CD4-positive, alpha-beta T cell treated with Interleukin-1 beta for 1 hour (primary cell): ENCODE results near the gene RHEBL1.

ENCODE experiments used
- DNase-seq, 2 donors: peaks; one replicate each; pipeline ENCODE4 v3.0.0-alpha.2; 2020 to 2022

Gene RHEBL1, protein sequence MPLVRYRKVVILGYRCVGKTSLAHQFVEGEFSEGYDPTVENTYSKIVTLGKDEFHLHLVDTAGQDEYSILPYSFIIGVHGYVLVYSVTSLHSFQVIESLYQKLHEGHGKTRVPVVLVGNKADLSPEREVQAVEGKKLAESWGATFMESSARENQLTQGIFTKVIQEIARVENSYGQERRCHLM

DNA sequence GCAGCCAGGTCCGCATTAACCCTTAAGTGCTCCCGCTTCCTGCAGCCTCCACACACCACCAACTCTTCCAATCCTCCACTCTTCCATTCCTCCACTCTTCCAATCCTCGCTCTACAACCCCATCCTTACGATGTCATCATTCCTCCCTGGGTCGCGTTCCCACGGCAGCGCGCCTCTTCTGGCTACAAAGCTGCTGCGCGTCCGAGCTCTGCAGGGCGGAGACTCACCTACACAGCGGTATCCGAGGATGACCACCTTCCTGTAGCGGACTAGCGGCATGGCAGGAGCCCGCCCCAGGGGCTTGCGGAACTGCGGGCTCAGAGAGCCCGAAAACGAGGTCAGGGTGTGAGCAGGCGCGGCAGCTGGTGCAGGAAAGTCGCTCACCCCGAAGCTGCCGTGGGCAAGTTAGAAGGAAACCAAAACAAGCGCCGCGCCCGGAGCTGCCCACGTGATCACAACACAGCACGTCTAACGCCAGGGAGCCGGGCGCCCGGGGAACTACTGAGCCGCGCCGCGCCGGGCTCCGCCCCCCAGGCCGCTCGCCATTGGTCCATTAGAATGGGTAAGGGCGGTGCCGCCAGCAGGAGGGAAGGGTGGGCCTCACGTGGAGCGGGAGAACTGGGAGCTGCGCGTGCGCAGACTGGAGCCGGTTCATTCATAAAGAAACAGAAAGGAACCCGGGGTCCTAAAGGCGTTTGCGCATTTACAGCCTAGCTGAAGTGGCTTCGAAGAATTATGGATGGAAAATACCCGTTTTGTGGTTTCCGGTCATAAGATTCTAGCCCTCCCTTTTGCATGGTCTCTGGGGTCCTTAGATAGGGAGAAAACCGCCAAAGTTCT is at the start of gene RHEBL1:
RHEBL1 (minus strand) TSS at position 473 of the 840 bp plus-strand sequence; CDS start at position 279, 194 bp downstream.
- DNase-seq = peak; percentile 99

DNA sequence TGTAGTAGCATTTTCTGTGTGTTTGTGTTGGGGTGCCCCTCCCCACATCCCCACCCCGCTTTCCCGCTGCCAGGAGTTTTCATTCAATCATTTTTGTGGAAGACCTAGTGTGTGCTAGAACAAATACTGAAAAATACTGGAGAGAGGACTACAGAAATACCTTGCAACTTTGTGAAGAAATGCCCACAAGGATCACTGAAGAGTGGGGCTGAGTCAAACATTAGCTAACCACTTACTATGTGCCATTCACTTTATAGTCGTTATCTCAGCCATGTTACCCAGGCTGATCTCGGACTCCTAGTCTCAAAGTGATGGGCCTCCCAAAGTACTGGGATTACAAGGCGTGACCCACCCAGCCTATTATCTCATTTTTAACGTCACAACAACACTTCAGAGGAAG is 41.4 kb upstream of the RHEBL1 start:
- DNase-seq = no peak

DNA sequence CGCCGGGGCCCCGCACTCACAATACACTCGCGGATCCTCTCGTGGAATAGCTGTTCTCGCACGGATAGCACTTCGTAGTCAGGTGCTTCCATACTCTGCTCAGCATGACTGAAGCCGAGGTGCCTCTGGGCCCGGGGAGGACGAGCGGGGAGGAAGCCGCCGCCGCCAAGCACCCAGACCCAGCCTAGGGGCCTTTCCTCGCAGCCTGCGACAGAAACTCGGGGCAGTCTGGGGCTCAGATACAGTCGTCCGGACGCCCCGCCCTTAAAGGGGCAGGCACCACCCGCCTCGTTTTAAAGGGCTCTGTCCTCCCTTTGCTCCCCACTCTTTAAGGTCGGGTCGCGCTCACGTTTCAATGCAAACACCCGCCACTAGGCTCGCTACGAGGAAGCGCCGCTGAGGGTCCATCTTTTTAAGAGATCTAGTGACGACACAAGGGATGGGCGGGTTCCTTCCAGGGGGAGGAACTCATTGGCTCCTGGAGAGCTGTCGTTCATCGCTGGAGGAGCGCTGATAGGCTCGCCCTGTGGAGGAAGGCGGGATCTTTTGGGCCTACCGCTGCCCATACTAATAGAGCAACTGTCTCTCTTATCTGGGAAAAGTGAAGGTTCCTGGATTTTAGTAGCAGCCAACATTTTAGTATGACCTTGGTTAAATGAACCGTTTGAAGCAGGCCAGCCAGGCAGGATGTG is 40.8 kb upstream of the RHEBL1 start, which contains the start of gene LMBR1L:
LMBR1L (minus strand) TSS at position 384 of the 692 bp plus-strand sequence; CDS start at position 92, 292 bp downstream.
- DNase-seq = peak; percentile 98

DNA sequence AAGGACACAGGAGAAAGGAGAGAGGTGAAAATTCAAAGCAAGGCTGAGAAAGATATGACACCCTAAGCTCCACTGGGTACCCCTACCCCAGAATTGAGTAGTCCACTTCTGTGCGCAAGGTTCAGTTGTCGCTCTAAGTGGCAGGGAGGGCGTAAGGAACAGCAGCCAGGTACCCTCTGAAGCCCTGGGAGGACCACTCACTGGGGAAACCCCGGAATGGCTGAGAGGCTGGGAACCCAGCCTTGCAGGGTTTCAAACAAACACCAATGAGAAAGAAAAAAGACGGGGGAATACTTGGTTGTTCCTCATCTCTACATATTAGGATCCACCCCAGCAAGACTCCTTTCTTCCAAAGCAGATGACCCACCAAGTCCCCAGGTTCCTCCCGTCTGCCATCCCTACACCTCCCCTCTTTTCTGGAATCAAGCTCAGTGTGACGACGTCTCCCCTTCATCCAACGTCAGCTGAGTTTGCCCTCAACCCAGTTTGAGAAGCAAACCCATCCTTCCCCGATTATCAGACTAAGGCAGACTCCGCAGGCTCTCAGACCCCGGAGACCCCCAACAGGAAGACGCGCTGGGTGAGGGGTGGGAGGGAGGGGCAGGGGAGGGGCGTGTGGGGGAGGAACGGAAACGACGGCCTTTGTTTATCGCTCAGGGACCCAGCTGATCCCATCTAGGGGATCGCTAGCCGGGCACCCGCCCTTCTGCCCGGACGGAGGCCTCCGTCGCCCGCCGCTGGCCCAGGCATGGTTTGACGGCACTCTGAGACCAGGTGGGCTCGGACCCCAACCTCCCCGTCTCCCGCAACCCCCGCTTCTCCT is 40.1 kb upstream of the RHEBL1 start:
- DNase-seq = no peak

DNA sequence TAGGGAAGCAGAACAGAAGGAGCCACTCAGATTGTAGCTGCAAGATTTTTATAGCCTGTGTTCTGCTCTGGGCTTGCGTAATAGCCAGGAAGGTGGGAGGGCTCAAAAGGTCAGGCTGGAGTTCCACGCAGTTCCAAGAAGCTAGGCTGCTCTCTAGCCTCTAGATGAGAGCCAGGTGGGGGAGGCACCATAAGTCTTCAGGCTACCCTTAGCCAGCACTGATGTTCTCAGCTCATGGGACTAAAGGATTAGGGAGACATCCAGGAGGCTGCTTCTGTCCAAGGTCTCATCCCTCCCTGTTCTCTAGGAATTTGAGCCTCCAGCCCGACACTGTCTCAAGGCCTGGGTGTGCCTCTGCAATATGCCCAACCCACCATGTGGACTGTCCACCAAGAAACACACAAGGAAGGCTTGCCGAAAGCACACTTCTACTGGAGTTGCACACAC is 39.2 kb upstream of the RHEBL1 start:
- no peak for DNase-seq

DNA sequence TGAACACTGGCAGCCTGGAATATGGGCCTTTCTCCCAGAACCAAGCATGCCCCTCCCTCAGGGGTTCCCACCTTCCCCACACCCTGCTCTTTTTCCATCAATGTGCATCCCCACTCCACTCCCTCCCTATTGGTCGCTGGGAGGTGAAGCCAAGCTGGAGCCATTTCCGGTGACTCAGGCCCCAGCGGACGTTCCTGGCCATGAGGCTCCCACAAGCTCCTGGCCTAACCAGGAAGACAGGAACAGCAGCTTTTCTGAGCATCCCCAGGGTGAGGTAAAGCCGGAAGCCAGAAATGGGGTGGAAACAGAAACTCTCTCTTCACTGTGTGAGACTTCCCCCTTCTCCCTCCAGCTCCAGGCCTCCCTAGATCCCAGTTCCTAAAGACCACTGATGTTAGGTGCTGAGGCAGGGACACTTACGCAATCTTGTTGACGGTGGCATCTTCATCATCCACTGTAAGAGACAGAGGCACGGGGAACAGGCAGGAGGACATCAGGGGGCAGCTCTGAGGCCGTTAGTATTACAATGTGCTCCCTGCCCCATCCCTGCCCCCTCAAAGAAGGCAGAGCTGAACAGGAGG is 35.8 kb upstream of the RHEBL1 start:
- DNase-seq = no peak

DNA sequence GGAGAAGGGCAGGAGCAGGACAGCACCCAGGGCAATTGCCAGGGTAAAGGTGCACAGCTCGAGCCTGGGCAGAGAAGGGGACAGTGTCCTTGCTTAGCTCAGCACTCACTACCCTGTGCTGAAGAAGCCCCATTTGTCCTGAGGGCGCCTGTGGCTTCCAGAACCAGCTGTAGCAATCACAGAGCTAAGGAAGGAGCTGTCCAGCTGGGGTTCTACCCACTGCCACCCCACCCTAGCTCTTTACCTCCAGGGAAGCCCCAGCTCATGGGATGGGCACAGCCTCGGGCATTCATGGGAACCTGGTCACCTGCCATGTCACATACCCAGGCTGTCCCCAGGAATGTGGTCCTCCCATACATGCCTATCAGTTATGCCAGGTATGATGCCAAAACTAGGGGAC is 35.0 kb upstream of the RHEBL1 start:
- no peak for DNase-seq

DNA sequence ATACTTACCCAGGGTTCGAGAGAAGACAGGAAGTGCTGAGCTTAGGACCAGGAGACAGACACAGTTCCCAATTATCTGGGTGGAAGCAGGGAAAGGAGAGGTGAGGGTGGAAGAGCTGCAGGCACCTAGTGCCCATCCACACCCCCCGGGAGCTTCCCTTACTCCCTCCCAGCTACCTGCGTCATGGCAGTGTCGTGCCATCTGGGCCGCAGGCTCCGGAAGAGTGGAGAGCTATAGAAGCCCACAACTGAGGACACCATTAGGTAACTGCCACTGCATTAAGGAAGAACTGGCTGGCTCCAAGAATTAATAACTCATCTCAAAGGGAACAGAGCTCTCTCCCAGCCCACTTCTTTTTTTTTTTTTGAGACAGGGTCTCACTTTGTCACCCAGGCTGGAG is 30.6 kb upstream of the RHEBL1 start:
- DNase-seq = no peak

DNA sequence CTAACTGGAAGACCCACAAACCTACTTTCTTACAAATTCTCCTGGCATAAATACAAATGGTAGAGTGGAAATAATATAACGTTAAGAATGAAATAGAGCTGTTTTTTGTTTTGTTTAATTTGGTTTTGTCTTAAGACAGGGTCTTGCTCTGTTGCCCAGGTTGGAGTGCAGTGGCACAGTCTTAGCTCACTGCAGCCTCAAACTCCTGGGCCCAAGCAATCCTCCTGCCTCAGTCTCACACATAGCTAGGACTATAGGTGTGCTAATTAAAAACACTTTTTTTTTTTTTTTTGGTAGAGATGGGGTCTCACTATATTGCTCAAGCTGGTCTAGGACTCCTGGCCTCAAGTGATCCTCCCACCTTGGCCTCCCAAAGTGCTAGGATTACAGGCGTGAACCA is 28.9 kb upstream of the RHEBL1 start:
- DNase-seq = no peak

DNA sequence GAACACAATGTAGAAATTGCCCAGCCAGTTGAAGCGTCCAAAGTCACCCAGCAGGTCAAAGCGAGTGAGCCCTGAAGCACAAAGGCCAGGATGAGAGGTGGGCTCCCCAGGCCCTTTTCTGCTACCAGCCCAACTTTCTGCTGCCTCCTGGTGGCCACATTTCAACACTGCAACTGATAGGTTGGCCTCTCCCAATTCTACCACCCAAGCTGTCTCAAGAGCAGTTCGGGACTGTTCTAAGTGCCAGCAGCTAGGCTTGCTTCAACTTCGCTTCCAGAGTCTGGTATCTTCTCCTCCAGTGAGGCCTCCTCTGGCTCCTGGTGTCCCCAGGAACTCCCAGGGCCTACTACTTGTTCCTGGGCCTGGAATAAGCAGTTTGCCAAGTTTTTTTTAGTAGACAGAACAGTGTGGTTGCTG is 28.3 kb upstream of the RHEBL1 start:
- peak; percentile 61 to 70 for DNase-seq

DNA sequence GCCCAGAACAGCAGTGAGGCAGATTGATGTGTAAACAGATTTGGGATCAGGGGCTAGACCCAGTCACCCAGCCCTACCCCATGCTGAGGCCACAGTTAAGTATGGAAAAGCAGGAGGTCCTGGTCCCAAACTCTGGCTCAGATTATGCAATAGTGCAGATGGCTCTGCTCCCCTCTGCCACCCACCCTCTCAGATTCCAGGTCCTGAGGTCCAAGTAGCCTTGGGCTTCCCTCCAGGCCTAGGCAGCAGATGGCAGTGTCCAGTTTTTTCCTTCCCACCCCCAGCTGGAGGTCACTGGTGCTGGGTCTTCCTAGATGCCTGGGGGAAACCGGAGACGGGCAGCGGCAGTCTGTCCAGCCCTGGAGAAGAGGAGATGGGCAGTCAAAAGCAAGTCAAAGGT is 27.6 kb upstream of the RHEBL1 start:
- DNase-seq = no peak

DNA sequence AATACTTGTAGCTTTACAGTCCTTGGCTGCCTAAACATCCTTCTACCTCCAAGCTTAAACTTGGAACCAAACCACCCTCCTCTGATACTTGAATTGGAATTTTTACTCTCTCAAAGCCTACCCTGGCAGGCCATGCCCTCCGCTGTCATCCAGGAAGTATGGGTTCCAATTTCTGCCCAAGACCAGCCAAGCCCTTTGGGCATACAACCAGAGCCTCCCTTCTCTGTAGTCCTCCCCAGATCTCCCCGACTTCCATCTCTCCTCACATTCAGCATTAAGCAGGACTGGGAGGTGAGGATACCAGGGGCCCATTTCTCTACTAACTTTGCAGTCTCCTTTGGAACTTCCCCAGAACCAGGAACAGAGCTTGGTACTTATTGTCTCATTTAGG is 25.2 kb upstream of the RHEBL1 start:
- DNase-seq = no peak

DNA sequence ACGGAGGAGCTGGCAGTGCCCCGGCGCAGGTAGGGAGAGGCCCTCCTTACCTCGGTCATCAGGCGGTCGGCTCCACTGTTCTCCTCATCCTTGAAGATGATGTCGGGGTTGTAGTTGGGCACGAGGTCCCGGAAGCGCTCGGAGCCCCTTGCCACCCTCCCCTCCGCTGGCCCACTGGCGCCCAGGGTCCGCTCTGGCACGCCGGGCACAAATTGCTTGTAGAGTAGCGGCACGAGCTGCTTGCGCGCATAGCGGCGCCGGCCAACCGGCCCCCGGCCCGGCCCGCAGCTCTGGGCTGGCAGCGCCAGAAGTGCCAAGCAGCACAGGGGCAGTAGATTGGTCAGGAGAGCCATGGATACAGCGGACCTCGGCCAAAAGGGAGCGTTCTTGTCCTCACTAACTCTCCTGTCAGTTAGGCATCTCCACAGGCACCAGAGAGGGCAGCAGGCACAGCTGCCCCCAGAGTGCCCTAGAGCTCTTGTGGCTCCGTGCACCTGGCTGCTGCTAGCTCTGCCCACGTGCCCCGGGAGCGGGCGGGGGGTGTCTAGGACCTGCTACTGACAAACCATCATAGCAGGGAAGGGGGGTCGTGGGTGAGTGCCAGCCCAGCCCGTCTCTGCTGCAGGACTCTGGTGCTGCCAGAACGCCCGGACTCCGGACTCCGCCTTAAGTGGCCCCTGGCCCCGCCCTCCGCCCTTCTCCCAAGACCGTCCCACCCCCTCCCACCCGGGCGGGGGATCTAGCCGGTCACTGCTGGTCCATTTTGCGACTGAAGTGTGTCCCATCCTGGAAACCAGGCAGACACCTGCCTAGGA is 24.6 kb upstream of the RHEBL1 start, which contains the start of gene DHH:
DHH (minus strand) TSS at position 642 of the 815 bp plus-strand sequence; CDS start at position 353, 289 bp downstream.
- no peak for DNase-seq

DNA sequence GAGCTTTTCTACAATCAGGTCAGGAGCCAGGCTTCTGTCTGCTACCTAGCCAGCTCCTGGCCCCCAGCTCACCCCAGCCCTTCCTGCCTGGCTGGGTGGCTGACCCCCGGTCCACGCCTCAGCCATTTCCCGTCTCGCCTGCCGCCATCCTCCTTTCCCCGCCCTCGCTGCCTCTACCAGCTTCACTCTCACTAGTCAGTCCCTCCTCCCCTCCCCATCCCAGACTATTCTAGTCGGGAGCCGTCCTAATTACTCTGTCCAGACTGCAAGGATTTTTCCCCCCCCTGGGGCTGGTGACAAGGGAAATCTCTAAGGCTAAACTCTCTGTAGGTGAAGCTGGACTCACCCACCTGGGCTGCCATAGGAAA is 24.0 kb upstream of the RHEBL1 start:
- no peak for DNase-seq

DNA sequence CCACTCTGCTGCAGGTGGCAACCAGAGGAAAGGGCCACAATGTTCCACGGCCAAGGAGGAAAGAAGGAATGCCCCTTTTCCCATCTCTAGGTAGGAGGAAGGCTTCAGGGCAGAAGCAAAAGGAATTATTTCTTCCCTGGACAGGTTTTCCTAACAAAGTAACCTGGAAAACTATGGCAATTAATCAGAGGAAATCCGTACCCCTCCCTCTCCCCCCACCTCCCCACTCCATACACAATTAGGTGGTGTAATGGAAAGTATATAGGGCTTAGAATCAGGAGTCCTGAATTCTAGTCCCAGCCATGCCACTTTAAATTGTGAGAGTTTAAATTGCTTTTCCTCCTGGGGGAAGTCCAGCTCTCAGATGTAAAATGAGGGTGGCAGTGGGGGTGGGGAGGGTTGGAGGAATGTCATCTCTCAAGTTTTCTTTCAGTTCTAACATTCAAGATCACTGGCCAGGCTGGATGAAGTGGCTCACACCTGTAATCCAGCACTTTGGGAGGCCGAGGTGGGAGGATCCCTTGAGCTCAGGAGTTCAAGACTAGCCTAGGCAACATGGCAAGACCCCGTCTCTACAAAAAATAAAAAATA is 23.1 kb upstream of the RHEBL1 start:
- no peak for DNase-seq

DNA sequence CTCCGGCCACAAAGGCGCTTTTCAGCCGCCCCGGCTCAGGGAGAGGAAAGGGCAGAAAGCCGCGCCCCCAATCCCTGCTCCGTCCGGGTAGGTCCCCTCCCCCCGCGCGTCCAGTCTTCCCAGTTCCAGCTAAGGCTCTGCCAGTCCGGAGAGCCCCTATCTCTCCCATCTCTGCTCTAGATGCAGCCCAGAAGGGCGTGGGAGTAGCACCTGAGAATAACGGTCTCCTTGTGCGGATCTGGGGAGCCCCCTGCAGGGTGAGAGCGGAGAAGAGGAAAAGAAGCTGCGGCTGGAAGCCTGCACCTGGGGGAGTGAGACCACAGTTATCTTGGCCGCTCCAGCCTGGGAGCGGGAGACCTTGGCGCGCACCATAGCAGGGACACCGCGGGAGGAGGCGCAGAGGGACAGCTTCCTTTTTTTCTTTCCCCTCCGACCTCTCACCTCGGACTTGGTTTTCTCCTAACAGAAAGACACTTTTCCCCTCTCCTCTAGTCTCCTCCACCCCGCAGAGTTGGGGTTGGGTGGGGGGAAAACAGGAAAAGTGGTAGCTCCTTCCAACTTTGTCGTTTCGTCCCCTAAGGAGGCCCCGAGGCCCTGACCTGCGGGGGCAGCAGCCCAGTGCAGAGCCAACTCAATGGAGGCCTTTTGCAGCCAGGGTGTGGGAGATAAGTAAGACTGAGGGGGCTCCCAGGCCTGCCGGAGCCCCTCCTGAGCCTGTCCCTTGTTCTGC is 22.5 kb upstream of the RHEBL1 start:
- peak; percentile 49 to 60 for DNase-seq

DNA sequence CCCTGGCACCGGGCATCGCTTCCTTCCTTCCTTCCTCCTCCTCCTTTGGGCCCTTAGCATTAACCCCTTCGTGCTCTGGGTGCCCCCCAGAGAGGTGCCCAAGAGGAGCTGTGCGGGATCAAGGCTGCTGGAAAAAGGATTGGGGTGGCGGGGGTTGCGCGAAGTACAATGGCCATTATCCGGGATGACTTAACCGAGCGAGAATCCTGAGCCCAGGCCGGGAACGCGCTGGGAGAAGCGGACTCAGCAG is 22.0 kb upstream of the RHEBL1 start:
- DNase-seq = no peak

DNA sequence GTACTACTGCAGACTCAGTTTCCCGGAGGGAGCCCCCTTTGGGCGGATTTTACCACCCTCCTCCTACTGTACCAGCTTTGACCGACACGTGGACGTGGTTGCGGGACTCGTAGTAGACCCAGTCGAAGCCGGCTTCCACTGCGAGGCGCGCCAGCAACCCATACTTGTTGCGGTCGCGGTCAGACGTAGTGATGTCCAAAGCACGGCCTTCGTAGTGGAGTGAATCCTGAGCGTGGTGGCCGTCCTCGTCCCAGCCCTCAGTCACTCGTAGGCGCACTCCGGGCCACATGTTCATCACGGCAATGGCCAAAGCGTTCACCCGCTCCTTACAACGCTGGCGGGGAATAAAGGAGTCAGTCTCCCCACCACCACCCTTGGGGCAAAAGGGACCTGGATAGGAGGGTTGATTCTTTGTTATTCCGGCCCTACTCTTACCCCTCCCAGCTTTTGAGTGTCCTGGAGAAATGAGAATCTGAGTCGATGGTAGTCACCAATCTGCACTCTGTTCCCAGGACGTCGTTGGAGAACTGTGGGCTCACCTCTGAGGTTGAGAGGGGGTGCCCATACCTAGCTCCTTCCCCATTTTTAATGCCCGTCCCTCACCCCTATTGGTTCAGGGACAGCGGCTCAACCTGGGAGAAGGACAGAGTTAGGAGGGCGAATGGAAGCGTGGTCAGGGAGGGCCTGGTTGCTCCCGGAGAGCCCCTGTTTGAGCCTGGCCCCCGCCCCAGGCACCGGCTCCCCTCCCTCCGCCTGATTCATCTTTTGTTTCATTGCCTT is 21.5 kb upstream of the RHEBL1 start:
- no peak for DNase-seq
